Transverse colon (tissue), 4 donors: ENCODE measurements around the gene CNDP2.

Experiments
- EP300 ChIP-seq: sonication (generic); formaldehyde crosslinking; IDR thresholded peaks from one replicate; pipeline ENCODE4 v1.6.1; 2017; ENCODE audit warnings: antibody characterized with exemption, low read depth
- POLR2A ChIP-seq: fragments of 450-650 bp; IDR thresholded peaks from one replicate; pipeline ENCODE4 v1.6.1; 2016; ENCODE audit warnings: antibody characterized with exemption, mild to moderate bottlenecking, moderate library complexity
- POLR2AphosphoS5 ChIP-seq, 3 donors: sonication (generic); formaldehyde crosslinking; IDR thresholded peaks; one replicate each; pipeline ENCODE4 v1.6.1; 2016; ENCODE audit warnings: antibody characterized with exemption in 3 of 3
- TF ChIP-seq, protein P1 (sequence below), 5 experiments: fragments of 200-600 bp in 3 of 5; fragments of 450-650 bp in 2 of 5; sonication (generic) in 3 of 5; IDR thresholded peaks; 1 replicate in 2 of 5; 2 replicates in 3 of 5; pipeline ENCODE4 v1.5.1; 2016 to 2017; ENCODE audit warnings: antibody characterized with exemption in 5 of 5, inconsistent platforms in 3 of 5, mild to moderate bottlenecking in 2 of 5, moderate library complexity in 1 of 5

DNA sequence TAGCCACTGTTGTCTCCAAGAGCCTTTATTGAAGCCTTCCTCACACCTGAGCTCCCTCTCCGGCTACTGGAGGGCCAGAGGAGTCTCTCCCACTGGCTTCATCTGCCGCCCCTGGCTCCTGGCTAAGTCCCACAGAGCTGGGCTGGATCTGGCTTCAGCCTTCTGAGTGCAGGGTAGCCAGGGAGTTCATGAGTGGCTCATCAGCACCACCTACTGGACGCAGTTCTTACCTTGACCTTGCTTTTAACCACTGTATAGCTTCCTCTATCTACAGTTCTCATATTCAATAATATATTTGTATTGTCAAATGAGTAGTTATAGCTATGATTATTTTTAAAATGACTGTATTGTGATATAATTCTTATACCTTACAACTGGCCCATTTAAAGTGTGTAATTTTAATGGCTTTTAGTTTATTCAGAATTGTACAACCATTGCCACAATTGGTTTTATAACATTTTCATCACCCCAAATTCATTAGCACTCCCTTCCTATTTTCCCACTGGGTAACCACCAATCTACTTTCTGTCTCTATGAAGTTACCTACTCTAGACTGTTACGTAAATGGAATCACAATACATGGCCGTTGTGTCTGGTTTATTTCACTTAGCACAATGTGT lies 55.9 kb downstream of the CNDP2 start:
- TF ChIP-seq, protein P1, sequence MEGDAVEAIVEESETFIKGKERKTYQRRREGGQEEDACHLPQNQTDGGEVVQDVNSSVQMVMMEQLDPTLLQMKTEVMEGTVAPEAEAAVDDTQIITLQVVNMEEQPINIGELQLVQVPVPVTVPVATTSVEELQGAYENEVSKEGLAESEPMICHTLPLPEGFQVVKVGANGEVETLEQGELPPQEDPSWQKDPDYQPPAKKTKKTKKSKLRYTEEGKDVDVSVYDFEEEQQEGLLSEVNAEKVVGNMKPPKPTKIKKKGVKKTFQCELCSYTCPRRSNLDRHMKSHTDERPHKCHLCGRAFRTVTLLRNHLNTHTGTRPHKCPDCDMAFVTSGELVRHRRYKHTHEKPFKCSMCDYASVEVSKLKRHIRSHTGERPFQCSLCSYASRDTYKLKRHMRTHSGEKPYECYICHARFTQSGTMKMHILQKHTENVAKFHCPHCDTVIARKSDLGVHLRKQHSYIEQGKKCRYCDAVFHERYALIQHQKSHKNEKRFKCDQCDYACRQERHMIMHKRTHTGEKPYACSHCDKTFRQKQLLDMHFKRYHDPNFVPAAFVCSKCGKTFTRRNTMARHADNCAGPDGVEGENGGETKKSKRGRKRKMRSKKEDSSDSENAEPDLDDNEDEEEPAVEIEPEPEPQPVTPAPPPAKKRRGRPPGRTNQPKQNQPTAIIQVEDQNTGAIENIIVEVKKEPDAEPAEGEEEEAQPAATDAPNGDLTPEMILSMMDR (IDR thresholded peaks at IDR 0.05), result peak; percentile 80 to 85 (median 84)
- no peak for TF ChIP-seq POLR2AphosphoS5 (IDR thresholded peaks at IDR 0.05)
- TF ChIP-seq POLR2A, result no peak
- TF ChIP-seq EP300, result no peak
